Measurements from ENCODE around the gene LTA.

Gene LTA

GRCh38 chr6:31532644-31533454 is 39.2 kb upstream of the LTA start:
- Histone ChIP-seq H3K4me3 (ENCODE audit: low read length) (no peak overlapping the region), H3K36me3 (ENCODE audit: insufficient read depth, low read length) (peaks cover 84% of the 10 kb centered on the region), H3K9me3 (ENCODE audit: insufficient read depth, low read depth, low read length) (no peaks in the 10 kb centered on the region), H3K9ac (ENCODE audit: low read depth, low read length) (no peak overlapping the region), H3K4me1 (ENCODE audit: insufficient read depth, low read length) (no peaks in the 10 kb centered on the region), H3K27me3 (ENCODE audit: insufficient read depth, low read length) (no peaks in the 10 kb centered on the region), H3K27ac (ENCODE audit: low read depth, low read length) (no peak overlapping the region)
- WGBS: 95% methylated on average over 8 of the region's 9 CpGs

GRCh38 chr6:31533455-31533841 is 38.6 kb upstream of the LTA start:
- no peaks in the 10 kb centered on the region for H3K27me3 ChIP-seq (ENCODE audit: insufficient read depth, low read length)
- H3K4me1 ChIP-seq (ENCODE audit: insufficient read depth, low read length): no peaks in the 10 kb centered on the region
- H3K9ac ChIP-seq (ENCODE audit: low read depth, low read length): no peak overlapping the region
- H3K9me3 ChIP-seq (ENCODE audit: insufficient read depth, low read depth, low read length): no peaks in the 10 kb centered on the region
- no peak overlapping the region for H3K27ac ChIP-seq (ENCODE audit: low read depth, low read length)
- peaks cover 90% of the 10 kb centered on the region for H3K36me3 ChIP-seq (ENCODE audit: insufficient read depth, low read length)
- no peak overlapping the region for H3K4me3 ChIP-seq (ENCODE audit: low read length)
- 86% methylated on average over 1 of the region's 1 CpG for WGBS

GRCh38 chr6:31534011-31534410 is 38.1 kb upstream of the LTA start:
- H3K4me3 ChIP-seq (ENCODE audit: low read length): no peak overlapping the region
- 0 out of 2 replicates have a peak, but pooled peaks cover 1% of the 10 kb centered on the region for H3K4me1 ChIP-seq (ENCODE audit: insufficient read depth, low read length)
- H3K36me3 ChIP-seq (ENCODE audit: insufficient read depth, low read length): peaks cover 96% of the 10 kb centered on the region
- H3K9me3 ChIP-seq (ENCODE audit: insufficient read depth, low read depth, low read length): no peaks in the 10 kb centered on the region
- H3K27me3 ChIP-seq (ENCODE audit: insufficient read depth, low read length): no peaks in the 10 kb centered on the region
- no peak overlapping the region for H3K27ac ChIP-seq (ENCODE audit: low read depth, low read length)
- WGBS: 96% methylated on average over 6 of the region's 6 CpGs
- H3K9ac ChIP-seq (ENCODE audit: low read depth, low read length): no peak overlapping the region

GRCh38 chr6:31534521-31535040 is 37.5 kb upstream of the LTA start:
- Histone ChIP-seq H3K4me3 (ENCODE audit: low read length) (no peak overlapping the region), H3K9me3 (ENCODE audit: insufficient read depth, low read depth, low read length) (no peaks in the 10 kb centered on the region), H3K9ac (ENCODE audit: low read depth, low read length) (no peak overlapping the region), H3K4me1 (ENCODE audit: insufficient read depth, low read length) (peaks cover 7% of the 10 kb centered on the region; the same call in 1 of the 2 replicates), H3K27ac (ENCODE audit: low read depth, low read length) (no peak overlapping the region), H3K27me3 (ENCODE audit: insufficient read depth, low read length) (no peaks in the 10 kb centered on the region), H3K36me3 (ENCODE audit: insufficient read depth, low read length) (peaks cover 99% of the 10 kb centered on the region)
- 92% methylated on average over 24 of the region's 24 CpGs for WGBS

GRCh38 chr6:31535538-31536324 is 36.4 kb upstream of the LTA start:
- H3K36me3 ChIP-seq (ENCODE audit: insufficient read depth, low read length): peaks cover 99% of the 10 kb centered on the region
- no peak overlapping the region for H3K27ac ChIP-seq (ENCODE audit: low read depth, low read length)
- H3K9ac ChIP-seq (ENCODE audit: low read depth, low read length): no peak overlapping the region
- WGBS: no CpG with 5 or more reads among the region's 2 CpGs
- no peaks in the 10 kb centered on the region for H3K9me3 ChIP-seq (ENCODE audit: insufficient read depth, low read depth, low read length)
- no peak overlapping the region for H3K4me3 ChIP-seq (ENCODE audit: low read length)
- no peaks in the 10 kb centered on the region for H3K27me3 ChIP-seq (ENCODE audit: insufficient read depth, low read length)
- H3K4me1 ChIP-seq (ENCODE audit: insufficient read depth, low read length): peaks cover 17% of the 10 kb centered on the region

- peaks cover 71% of the 10 kb centered on the region for H3K36me3 ChIP-seq (ENCODE audit: insufficient read depth, low read length)
- peaks cover 23% of the 10 kb centered on the region for H3K4me1 ChIP-seq (ENCODE audit: insufficient read depth, low read length)
- H3K4me3 ChIP-seq (ENCODE audit: low read length): peak overlapping the region; percentile 89
- no peak overlapping the region for H3K9ac ChIP-seq (ENCODE audit: low read depth, low read length)
- WGBS: 98% methylated on average over 6 of the region's 6 CpGs
- no peak overlapping the region for H3K27ac ChIP-seq (ENCODE audit: low read depth, low read length)
- H3K9me3 ChIP-seq (ENCODE audit: insufficient read depth, low read depth, low read length): no peaks in the 10 kb centered on the region
- no peaks in the 10 kb centered on the region for H3K27me3 ChIP-seq (ENCODE audit: insufficient read depth, low read length)
Measured at GRCh38 chr6:31538805-31539400, 33.2 kb upstream of the LTA start.

- H3K4me3 ChIP-seq (ENCODE audit: low read length): peak overlapping the region; percentile 89
Measured at GRCh38 chr6:31540640-31541039, 31.4 kb upstream of the LTA start.

GRCh38 chr6:31541059-31541657 is 30.9 kb upstream of the LTA start:
- Histone ChIP-seq H3K27me3 (ENCODE audit: insufficient read depth, low read length) (no peaks in the 10 kb centered on the region), H3K9ac (ENCODE audit: low read depth, low read length) (peak overlapping the region; percentile 100), H3K4me1 (ENCODE audit: insufficient read depth, low read length) (peaks cover 23% of the 10 kb centered on the region), H3K36me3 (ENCODE audit: insufficient read depth, low read length) (peaks cover 49% of the 10 kb centered on the region), H3K4me3 (ENCODE audit: low read length) (peak overlapping the region; percentile 89), H3K9me3 (ENCODE audit: insufficient read depth, low read depth, low read length) (no peaks in the 10 kb centered on the region), H3K27ac (ENCODE audit: low read depth, low read length) (peak overlapping the region; percentile 97)
- 2% methylated on average over 18 of the region's 21 CpGs for WGBS

More at GRCh38 chr6:31540640-31541039, 31.4 kb upstream of the LTA start:
- Histone ChIP-seq H3K27ac (ENCODE audit: low read depth, low read length) (peak overlapping the region; percentile 97), H3K36me3 (ENCODE audit: insufficient read depth, low read length) (peaks cover 54% of the 10 kb centered on the region), H3K9me3 (ENCODE audit: insufficient read depth, low read depth, low read length) (no peaks in the 10 kb centered on the region), H3K27me3 (ENCODE audit: insufficient read depth, low read length) (no peaks in the 10 kb centered on the region), H3K4me1 (ENCODE audit: insufficient read depth, low read length) (peaks cover 23% of the 10 kb centered on the region), H3K9ac (ENCODE audit: low read depth, low read length) (peak overlapping the region; percentile 100)
- WGBS: 25% methylated on average over 2 of the region's 4 CpGs

- H3K36me3 ChIP-seq (ENCODE audit: insufficient read depth, low read length): peaks cover 41% of the 10 kb centered on the region
Measured at GRCh38 chr6:31541658-31542521, 30.2 kb upstream of the LTA start, which contains the start of gene DDX39B. DDX39B (minus strand) TSS chr6:31542003; CDS start chr6:31540532, 1,471 bp downstream.

GRCh38 chr6:31543639-31544038 is 28.4 kb upstream of the LTA start:
- Histone ChIP-seq H3K4me1 (ENCODE audit: insufficient read depth, low read length) (peaks cover 26% of the 10 kb centered on the region), H3K27ac (ENCODE audit: low read depth, low read length) (no peak overlapping the region), H3K27me3 (ENCODE audit: insufficient read depth, low read length) (no peaks in the 10 kb centered on the region), H3K36me3 (ENCODE audit: insufficient read depth, low read length) (peaks cover 29% of the 10 kb centered on the region), H3K9me3 (ENCODE audit: insufficient read depth, low read depth, low read length) (no peaks in the 10 kb centered on the region), H3K4me3 (ENCODE audit: low read length) (no peak overlapping the region), H3K9ac (ENCODE audit: low read depth, low read length) (no peak overlapping the region)
- 97% methylated on average over 6 of the region's 6 CpGs for WGBS

More at GRCh38 chr6:31541658-31542521, 30.2 kb upstream of the LTA start, which contains the start of gene DDX39B:
- WGBS: under 1% methylated on average over 43 of the region's 43 CpGs
- peaks cover 23% of the 10 kb centered on the region for H3K4me1 ChIP-seq (ENCODE audit: insufficient read depth, low read length)
- peak within 1 kb of the TSS; percentile 100 for H3K9ac ChIP-seq (ENCODE audit: low read depth, low read length)
- peak within 1 kb of the TSS; percentile 97 for H3K27ac ChIP-seq (ENCODE audit: low read depth, low read length)
- H3K4me3 ChIP-seq (ENCODE audit: low read length): peak within 1 kb of the TSS; percentile 89
- H3K27me3 ChIP-seq (ENCODE audit: insufficient read depth, low read length): no peaks in the 10 kb centered on the region
- H3K9me3 ChIP-seq (ENCODE audit: insufficient read depth, low read depth, low read length): no peaks in the 10 kb centered on the region

All from HUES64 (cell line).